IMR-90 (cell line): ENCODE results near the gene H6PD. TPM values are rescaled to one million over a fixed set of nuclear protein-coding genes. Genes with fewer than 3 reads are reported as not detected.

Experiments used
- ATAC-seq: fragments of 200-7000 bp; cut with Tn5 transposase; 2 replicates; pipeline ENCODE4 v1.9.1; 2020; ENCODE audit warnings: low read depth, mild to moderate bottlenecking, moderate library complexity
- BruUV-seq: library from RNA; stranded (reverse); fragments of 400-500 nt; replicated peaks from 2 replicates; lab custom pipeline; 2021; lab: Mats Ljungman, UMichigan
- CTCF ChIA-PET: fragments of 300-600 bp; formaldehyde crosslinking; extraction: SDS; loops from one replicate; lab custom pipeline; 2021; ENCODE audit warnings: antibody characterized with exemption; lab: Yijun Ruan, JAX
- POLR2A ChIA-PET: fragments of 300-600 bp; sonication (Branson Sonifier 250); formaldehyde crosslinking; loops from one replicate; lab custom pipeline; 2022; ENCODE audit warnings: antibody characterized with exemption; ENCODE audit not compliant: unreplicated experiment; lab: Charles Lee
- DNase-seq: peaks from one replicate; pipeline ENCODE4 v3.0.0; 2013
- H2AFZ ChIP-seq: replicated peaks from 2 replicates; pipeline ENCODE3; 2013; ENCODE audit warnings: low read length, mild to moderate bottlenecking; ENCODE audit not compliant: poor library complexity
- H2AK5ac ChIP-seq: 2 replicates; pipeline ENCODE4 v1.6.1; 2013; ENCODE audit warnings: low read depth, low read length, inconsistent platforms
- H2AK9ac ChIP-seq: replicated peaks from 2 replicates; pipeline ENCODE3; 2013; ENCODE audit warnings: mild to moderate bottlenecking, low read depth, low read length, moderate library complexity; ENCODE audit not compliant: poor library complexity
- H2BK120ac ChIP-seq: 2 replicates; pipeline ENCODE4 v1.6.1; 2013; ENCODE audit warnings: low read depth, low read length, inconsistent platforms
- H2BK15ac ChIP-seq: 3 replicates; pipeline ENCODE4 v1.6.1; 2013; ENCODE audit warnings: low read depth, low read length, inconsistent platforms
- H2BK20ac ChIP-seq: 2 replicates; pipeline ENCODE4 v1.6.1; 2013; ENCODE audit warnings: low read depth, mild to moderate bottlenecking, inconsistent platforms, low read length, moderate library complexity
- H2BK5ac ChIP-seq: 2 replicates; pipeline ENCODE4 v1.6.1; 2013; ENCODE audit warnings: mild to moderate bottlenecking, low read depth, low read length, inconsistent platforms; ENCODE audit not compliant: poor library complexity, severe bottlenecking
- H3K14ac ChIP-seq: replicated peaks from 2 replicates; pipeline ENCODE4 v1.6.1; 2013; ENCODE audit warnings: low read depth, low read length, inconsistent platforms
- H3K18ac ChIP-seq: 2 replicates; pipeline ENCODE4 v1.6.1; 2013; ENCODE audit warnings: low read depth, low read length, control low read depth
- H3K23ac ChIP-seq: 2 replicates; pipeline ENCODE4 v1.6.1; 2013; ENCODE audit warnings: low read depth, low read length, inconsistent platforms
- H3K27ac ChIP-seq: 2 replicates; pipeline ENCODE4 v1.5.1; 2013; ENCODE audit warnings: mild to moderate bottlenecking, control low read depth, low read length; ENCODE audit not compliant: insufficient read depth
- H3K27me3 ChIP-seq: 2 replicates; pipeline ENCODE4 v1.6.1; 2013; ENCODE audit warnings: low read length; ENCODE audit not compliant: control insufficient read depth, insufficient read depth
- H3K36me3 ChIP-seq: 2 replicates; pipeline ENCODE4 v1.6.1; 2013; ENCODE audit warnings: low read length, mixed read lengths; ENCODE audit not compliant: control insufficient read depth, insufficient read depth
- H3K4ac ChIP-seq: 2 replicates; pipeline ENCODE4 v1.6.1; 2013; ENCODE audit warnings: low read depth, low read length, inconsistent platforms
- H3K4me1 ChIP-seq: 2 replicates; pipeline ENCODE4 v1.6.1; 2013; ENCODE audit warnings: low read length, mixed read lengths; ENCODE audit not compliant: control insufficient read depth, insufficient read depth
- H3K4me2 ChIP-seq: 2 replicates; pipeline ENCODE4 v1.6.1; 2013; ENCODE audit warnings: low read depth, mild to moderate bottlenecking, control low read depth, low read length, moderate library complexity
- H3K4me3 ChIP-seq: 2 replicates; pipeline ENCODE4 v1.5.1; 2013; ENCODE audit warnings: low read depth, mild to moderate bottlenecking, control low read depth, low read length, moderate library complexity; ENCODE audit not compliant: insufficient read depth
- H3K56ac ChIP-seq: 2 replicates; pipeline ENCODE4 v1.6.1; 2013; ENCODE audit warnings: low read length, inconsistent platforms; ENCODE audit not compliant: insufficient read depth; ENCODE audit errors: extremely low read depth
- H3K79me1 ChIP-seq, 2 experiments: 2 replicates each; pipeline ENCODE4 v1.6.1; 2013; ENCODE audit warnings: low read length in 2 of 2, inconsistent platforms in 1 of 2, low read depth in 1 of 2
- H3K9ac ChIP-seq: 2 replicates; pipeline ENCODE4 v1.6.1; 2013; ENCODE audit warnings: low read depth, low read length, control low read depth
- H3K9me1 ChIP-seq: 2 replicates; pipeline ENCODE4 v1.6.1; 2013; ENCODE audit warnings: low read length, inconsistent platforms; ENCODE audit not compliant: insufficient read depth
- H3K9me3 ChIP-seq: 2 replicates; pipeline ENCODE4 v1.6.1; 2013; ENCODE audit warnings: low read length; ENCODE audit not compliant: control insufficient read depth, insufficient read depth
- H4K20me1 ChIP-seq: 2 replicates; pipeline ENCODE4 v1.6.1; 2013; ENCODE audit warnings: low read length, inconsistent platforms; ENCODE audit not compliant: insufficient read depth
- H4K5ac ChIP-seq: 2 replicates; pipeline ENCODE4 v1.6.1; 2013; ENCODE audit warnings: mild to moderate bottlenecking, low read depth, low read length, control low read depth
- H4K8ac ChIP-seq, 2 experiments: 2 replicates each; pipeline ENCODE4 v1.6.1; 2013; ENCODE audit warnings: low read depth in 2 of 2, low read length in 2 of 2, control low read depth in 1 of 2, inconsistent platforms in 1 of 2
- H4K91ac ChIP-seq: 2 replicates; pipeline ENCODE4 v1.6.1; 2013; ENCODE audit warnings: low read depth, low read length, inconsistent platforms; ENCODE audit not compliant: insufficient read depth
- FOS ChIP-seq: fragments of 150-350 bp; IDR thresholded peaks from 2 replicates; pipeline ENCODE4 v1.6.1; 2016; ENCODE audit warnings: low read depth, low read length
- MAFK ChIP-seq: IDR thresholded peaks from 2 replicates; pipeline ENCODE4 v1.6.1; 2012; ENCODE audit warnings: low read depth, low read length, improper control_type of control experiment
- MXI1 ChIP-seq: IDR thresholded peaks from 2 replicates; pipeline ENCODE4 v1.6.1; 2012; ENCODE audit warnings: low read depth, mild to moderate bottlenecking, low read length, moderate library complexity, borderline replicate concordance
- NFE2L2 ChIP-seq: fragments of 150-350 bp; IDR thresholded peaks from 2 replicates; pipeline ENCODE4 v1.6.1; 2016; ENCODE audit warnings: low read depth, mild to moderate bottlenecking, low read length
- POLR2A ChIP-seq: IDR thresholded peaks from 2 replicates; pipeline ENCODE4 v1.6.1; 2012; ENCODE audit warnings: mild to moderate bottlenecking, low read depth, low read length
- RAD21 ChIP-seq: IDR thresholded peaks from 2 replicates; pipeline ENCODE4 v1.6.1; 2012; ENCODE audit warnings: low read length, improper control_type of control experiment
- RFX5 ChIP-seq: IDR thresholded peaks from 2 replicates; pipeline ENCODE4 v1.8.0; 2012; ENCODE audit warnings: low read depth, mild to moderate bottlenecking, low read length, moderate library complexity
- USF2 ChIP-seq: fragments of 150-350 bp; IDR thresholded peaks from 2 replicates; pipeline ENCODE4 v1.6.1; 2017; ENCODE audit warnings: mild to moderate bottlenecking, antibody characterized with exemption, low read length, low read depth
- WGBS, 2 experiments: methylation state at CpG; one replicate each; pipeline versions ENCODE4 v1.1.5 to v1.1.7; 2013; ENCODE audit warnings: missing lambda C conversion rate in 2 of 2; ENCODE audit not compliant: insufficient read length in 1 of 2; ENCODE audit errors: extremely low coverage in 2 of 2; 5-methylcytosine and 5-hydroxymethylcytosine counted together
- dilution Hi-C: fragments of 300-500 bp; cut with HindIII; formaldehyde crosslinking; loops from one replicate; pipeline ENCODE4 v1.14.3; 2018; ENCODE audit warnings: low sequenced_read_pairs; ENCODE audit not compliant: unreplicated experiment
- in situ Hi-C: fragments of 300-500 bp; cut with MboI; formaldehyde crosslinking; loops from 3 replicates; pipeline ENCODE4 v1.14.3; 2019; ENCODE audit warnings: low sequenced_read_pairs, inconsistent platforms, mixed read lengths
- intact Hi-C: fragments of 100-400 bp; cut with micrococcal nuclease; formaldehyde crosslinking; loops from 2 replicates; pipeline ENCODE4 v1.10.0; 2022
- polyA plus RNA-seq, 3 experiments: library from polyadenylated mRNA; depleted of rRNA; stranded (reverse); fragments of >200 nt; gene quantifications; 2 replicates each; pipeline ENCODE4 v1.2.3, GENCODE V29; 2012; ENCODE audit warnings: low replicate concordance in 1 of 3
- total RNA-seq: library from RNA; depleted of rRNA; stranded (reverse); fragments of >200 nt; gene quantifications from 2 replicates; pipeline ENCODE4 v1.2.3, GENCODE V29; 2012

Gene H6PD
- total and polyA plus RNA-seq, 2 of the 4 experiments (the other 2 are of a cell fraction): 9.3 to 22.1 TPM

GRCh38 chr1:9195651-9196050 lies 38.9 kb upstream of the H6PD start:
- H2AK9ac ChIP-seq: peak overlapping the region; percentile 70
- no peaks in the 10 kb centered on the region for H3K36me3 ChIP-seq
- peak overlapping the region; percentile 37; the same call in 1 of the 2 replicates for H3K56ac ChIP-seq
- no peak overlapping the region for H3K9ac ChIP-seq
- 0 out of 3 replicates have a peak overlapping the region, but pooled peaks have one; percentile 37 for H2BK15ac ChIP-seq
- H3K27me3 ChIP-seq: no peaks in the 10 kb centered on the region
- in situ Hi-C loops (loop anchor here (5.0 kb wide), 1 partner anchor 83 kb away; no protein-coding TSS in a partner anchor), dilution Hi-C loops (no loop called here), intact Hi-C loops (loop anchor here (1.0 to 2.0 kb wide), 2 partner anchors 53 to 85 kb away; no protein-coding TSS in a partner anchor)
- peak overlapping the region; percentile 57 for H2BK20ac ChIP-seq
- peaks cover 9% of the 10 kb centered on the region for H3K9me1 ChIP-seq
- CTCF ChIA-PET: interaction anchor here (1.2 to 1.7 kb wide), 2 partner anchors 54 to 85 kb away, joined by 4 to 5 read pairs; no protein-coding TSS in a partner anchor
- H3K18ac ChIP-seq: peak overlapping the region; percentile 16
- peak overlapping the region; percentile 89 for H2AK5ac ChIP-seq
- H4K8ac ChIP-seq: peak overlapping the region; percentile 4 to 78; a peak in 3 of 4 replicates
- H3K23ac ChIP-seq: peak overlapping the region; percentile 11; the same call in 1 of the 2 replicates
- peak overlapping the region; percentile 47; the same call in 1 of the 2 replicates for H4K91ac ChIP-seq
- DNase-seq (no peak), ATAC-seq (no peak)
- H2BK5ac ChIP-seq: peak overlapping the region; percentile 12
- TF ChIP-seq MXI1: no peak
- TF ChIP-seq RAD21: 0 out of 2 replicates have a peak, but pooled peaks have one; percentile 1
- TF ChIP-seq POLR2A: no peak
- TF ChIP-seq RFX5: no peak
- TF ChIP-seq USF2: no peak
- TF ChIP-seq MAFK: no peak
- no peak for TF ChIP-seq FOS
- no peak for TF ChIP-seq NFE2L2
- H3K14ac ChIP-seq: 0 out of 2 replicates have a peak overlapping the region, but pooled peaks have one; percentile 4
- H3K4me3 ChIP-seq: no peak overlapping the region
- 0 out of 2 replicates have a peak overlapping the region, but pooled peaks have one; percentile 0 for H3K4me2 ChIP-seq
- H3K4me1 ChIP-seq: peaks cover 25% of the 10 kb centered on the region
- peak overlapping the region; percentile 83 for H2AFZ ChIP-seq
- H3K9me3 ChIP-seq: no peaks in the 10 kb centered on the region
- peaks cover 0 to 50% of the 10 kb centered on the region in 2 experiments; a peak in 2 of 4 replicates for H3K79me1 ChIP-seq
- peak overlapping the region; percentile 66 for H3K4ac ChIP-seq
- POLR2A ChIA-PET: no interaction called here
- no peaks in the 10 kb centered on the region for H4K20me1 ChIP-seq
- H4K5ac ChIP-seq: peak overlapping the region; percentile 4; the same call in 1 of the 2 replicates
- WGBS, 2 experiments: 98% methylated on average over 6 of the region's 8 CpGs; no CpG with 5 or more reads in 1 of the 2 experiments
- peak overlapping the region; percentile 26 for H3K27ac ChIP-seq
- BruUV-seq: no TSS peak
- H2BK120ac ChIP-seq: peak overlapping the region; percentile 57
